GM12878 (cell line): ENCODE data around the gene PPP1R2B.
A peak's percentile ranks its signal among the peaks of the same experiment; 100 is the strongest.

Source experiments
- FOS ChIP-seq: IDR thresholded peaks from 3 replicates; pipeline ENCODE4 v1.6.1; 2011; ENCODE audit warnings: borderline replicate concordance; ENCODE audit not compliant: insufficient read length; ENCODE audit errors: extremely low read depth
- KDM1A ChIP-seq: fragments of 200-600 bp; sonication (generic); IDR thresholded peaks from 2 replicates; pipeline ENCODE4 v1.6.1; 2016; ENCODE audit warnings: borderline replicate concordance
- TCF12 ChIP-seq: IDR thresholded peaks from 2 replicates; pipeline ENCODE4 v1.6.1; 2011; ENCODE audit warnings: low read depth, mild to moderate bottlenecking, low read length
- TF ChIP-seq, protein P1 (sequence below), 3 experiments: IDR thresholded peaks in 2 of 3; conservative IDR thresholded peaks in 1 of 3; 2 replicates each; pipeline ENCODE4 v1.5.1; 2011; ENCODE audit warnings: low read depth in 3 of 3, low read length in 3 of 3, mild to moderate bottlenecking in 3 of 3, control low read depth in 2 of 3, moderate library complexity in 2 of 3, inconsistent platforms in 1 of 3, mixed read lengths in 1 of 3; ENCODE audit not compliant: control insufficient read depth in 2 of 3, insufficient read depth in 1 of 3; ENCODE audit errors: extremely low read depth in 1 of 3

DNA sequence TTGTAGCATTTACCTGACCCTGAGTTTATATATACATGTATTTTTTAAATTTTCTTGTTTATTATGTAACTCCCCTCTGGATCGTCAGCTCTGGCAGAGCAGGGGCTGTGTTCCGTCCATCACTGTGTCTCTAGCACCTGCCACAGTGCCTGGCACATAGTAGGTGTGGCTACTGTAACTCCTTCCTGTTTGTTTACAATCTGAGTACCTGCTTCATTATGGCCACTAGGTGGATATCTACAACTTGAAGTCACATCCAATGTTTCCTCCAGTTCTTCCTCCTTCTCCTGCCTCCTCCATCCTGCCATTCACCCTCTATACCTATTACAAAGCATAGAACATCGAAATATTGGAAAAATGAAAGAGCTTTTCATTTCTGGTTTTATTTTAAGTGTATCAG is 14.2 kb upstream of the PPP1R2B start:
- TF ChIP-seq TCF12 (no peak), FOS (no peak), KDM1A (no peak)
- TF ChIP-seq, protein P1, sequence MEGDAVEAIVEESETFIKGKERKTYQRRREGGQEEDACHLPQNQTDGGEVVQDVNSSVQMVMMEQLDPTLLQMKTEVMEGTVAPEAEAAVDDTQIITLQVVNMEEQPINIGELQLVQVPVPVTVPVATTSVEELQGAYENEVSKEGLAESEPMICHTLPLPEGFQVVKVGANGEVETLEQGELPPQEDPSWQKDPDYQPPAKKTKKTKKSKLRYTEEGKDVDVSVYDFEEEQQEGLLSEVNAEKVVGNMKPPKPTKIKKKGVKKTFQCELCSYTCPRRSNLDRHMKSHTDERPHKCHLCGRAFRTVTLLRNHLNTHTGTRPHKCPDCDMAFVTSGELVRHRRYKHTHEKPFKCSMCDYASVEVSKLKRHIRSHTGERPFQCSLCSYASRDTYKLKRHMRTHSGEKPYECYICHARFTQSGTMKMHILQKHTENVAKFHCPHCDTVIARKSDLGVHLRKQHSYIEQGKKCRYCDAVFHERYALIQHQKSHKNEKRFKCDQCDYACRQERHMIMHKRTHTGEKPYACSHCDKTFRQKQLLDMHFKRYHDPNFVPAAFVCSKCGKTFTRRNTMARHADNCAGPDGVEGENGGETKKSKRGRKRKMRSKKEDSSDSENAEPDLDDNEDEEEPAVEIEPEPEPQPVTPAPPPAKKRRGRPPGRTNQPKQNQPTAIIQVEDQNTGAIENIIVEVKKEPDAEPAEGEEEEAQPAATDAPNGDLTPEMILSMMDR (IDR thresholded peaks at IDR 0.05 in 2 of 3, conservative IDR thresholded peaks at IDR 0.05 in 1 of 3; ENCODE audit: control insufficient read depth in 2 of 3, extremely low read depth in 1 of 3, insufficient read depth in 1 of 3, low read depth in 3 of 3, low read length in 3 of 3) = peak; percentile 32 to 47 (median 39); a peak in 5 of 6 replicates
